ENCODE results near the gene ARHGEF37.

Gene ARHGEF37

GRCh38 chr5:149604321-149604720, 23.0 kb downstream of the ARHGEF37 start:
- DNase-seq (ENCODE audit: low read depth, low spot score), result no peak
- no peak overlapping the region for H3K4me3 ChIP-seq (ENCODE audit: low read depth, low read length)
- TF ChIP-seq CTCF (IDR thresholded peaks at IDR 0.05; ENCODE audit: low read depth, low read length), result no peak
- in situ Hi-C loops (cut with HindIII; ENCODE audit: low sequenced_read_pairs), result no loop called here

DNA sequence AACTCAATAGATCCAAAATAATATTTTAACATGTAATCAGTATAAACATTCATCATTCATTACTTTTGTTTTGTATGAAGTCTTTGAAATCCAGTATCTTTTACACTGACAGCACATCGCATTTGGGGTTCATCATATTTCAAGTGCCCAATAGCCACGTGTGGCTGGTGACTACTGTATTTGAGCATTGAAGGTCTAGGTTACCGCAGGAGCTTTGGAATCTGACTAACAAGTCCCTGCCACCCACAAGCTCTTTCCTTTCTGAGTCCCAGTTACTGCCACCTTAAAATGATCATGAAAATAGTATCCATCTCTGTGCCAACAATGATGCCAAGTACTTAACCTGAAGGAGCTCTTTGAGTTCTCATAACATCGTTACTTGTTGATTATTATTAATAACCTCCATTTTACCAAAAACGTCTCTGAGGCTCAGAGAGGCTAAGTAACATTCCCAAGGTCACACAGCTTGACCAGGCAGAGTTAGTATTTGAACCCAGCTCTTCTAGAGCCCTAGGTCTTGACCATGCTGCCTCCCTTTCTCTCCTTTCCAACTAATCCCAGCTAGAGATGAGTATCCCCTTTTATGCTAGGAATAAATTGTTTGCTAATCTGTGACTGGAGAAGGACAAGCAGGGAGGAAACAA, 24.2 kb downstream of the ARHGEF37 start:
- no peak for TF ChIP-seq CTCF (IDR thresholded peaks at IDR 0.05; ENCODE audit: low read depth, low read length)
- in situ Hi-C loops (cut with HindIII; ENCODE audit: low sequenced_read_pairs), result no loop called here
- no peak for DNase-seq (ENCODE audit: low read depth, low spot score)
- H3K4me3 ChIP-seq (ENCODE audit: low read depth, low read length), result no peak overlapping the region

DNA sequence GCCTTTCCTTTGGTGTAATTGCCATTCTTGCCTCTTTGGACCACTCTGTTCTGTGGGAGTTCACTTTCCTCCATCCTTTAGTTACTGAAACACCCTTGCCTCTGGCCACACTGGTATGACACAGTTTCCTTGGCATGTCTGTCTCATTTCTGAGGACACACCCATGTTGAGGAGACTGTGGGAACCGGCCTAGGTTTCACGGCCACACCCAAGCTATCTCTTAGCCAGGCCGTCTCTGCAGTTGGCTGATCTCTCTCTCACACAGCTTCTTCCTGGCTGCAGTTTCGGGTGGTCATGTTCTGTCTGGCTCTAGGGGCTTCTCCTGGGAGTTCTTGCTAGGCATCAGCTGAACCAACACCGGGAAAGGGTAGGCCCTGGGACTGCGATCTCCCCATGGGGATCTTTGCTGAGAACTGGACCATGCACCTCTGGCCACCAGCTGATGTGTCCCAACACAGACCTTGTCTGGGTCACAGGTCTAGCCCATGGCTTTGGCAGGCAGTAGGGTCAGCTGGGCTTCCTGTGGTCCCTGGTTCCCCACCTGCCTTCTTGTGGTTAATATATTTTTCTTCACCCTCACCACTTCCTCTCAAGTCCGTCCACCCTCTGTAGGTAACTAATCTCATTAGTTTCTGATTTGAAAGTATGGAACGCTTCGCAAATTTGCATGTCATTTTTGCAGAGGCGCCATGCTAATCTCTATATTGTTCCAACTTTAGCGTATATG, 24.9 kb downstream of the ARHGEF37 start:
- H3K4me3 ChIP-seq (ENCODE audit: low read depth, low read length), result no peak overlapping the region
- peak; percentile 75 for DNase-seq (ENCODE audit: low read depth, low spot score)
- in situ Hi-C loops (cut with HindIII; ENCODE audit: low sequenced_read_pairs), result no loop called here
- no peak for TF ChIP-seq CTCF (IDR thresholded peaks at IDR 0.05; ENCODE audit: low read depth, low read length)

- H3K4me3 ChIP-seq (ENCODE audit: low read depth, low read length), result no peak overlapping the region
- no peak for TF ChIP-seq CTCF (IDR thresholded peaks at IDR 0.05; ENCODE audit: low read depth, low read length)
- in situ Hi-C loops (cut with HindIII; ENCODE audit: low sequenced_read_pairs), result no loop called here
- DNase-seq (ENCODE audit: low read depth, low spot score), result no peak
These were observed 27.7 kb downstream of the ARHGEF37 start for GRCh38 chr5:149608936-149609545.

GRCh38 chr5:149609640-149610219, 28.4 kb downstream of the ARHGEF37 start:
- no peak for TF ChIP-seq CTCF (IDR thresholded peaks at IDR 0.05; ENCODE audit: low read depth, low read length)
- DNase-seq (ENCODE audit: low read depth, low spot score), result no peak
- in situ Hi-C loops (cut with HindIII; ENCODE audit: low sequenced_read_pairs), result no loop called here
- no peak overlapping the region for H3K4me3 ChIP-seq (ENCODE audit: low read depth, low read length)

DNA sequence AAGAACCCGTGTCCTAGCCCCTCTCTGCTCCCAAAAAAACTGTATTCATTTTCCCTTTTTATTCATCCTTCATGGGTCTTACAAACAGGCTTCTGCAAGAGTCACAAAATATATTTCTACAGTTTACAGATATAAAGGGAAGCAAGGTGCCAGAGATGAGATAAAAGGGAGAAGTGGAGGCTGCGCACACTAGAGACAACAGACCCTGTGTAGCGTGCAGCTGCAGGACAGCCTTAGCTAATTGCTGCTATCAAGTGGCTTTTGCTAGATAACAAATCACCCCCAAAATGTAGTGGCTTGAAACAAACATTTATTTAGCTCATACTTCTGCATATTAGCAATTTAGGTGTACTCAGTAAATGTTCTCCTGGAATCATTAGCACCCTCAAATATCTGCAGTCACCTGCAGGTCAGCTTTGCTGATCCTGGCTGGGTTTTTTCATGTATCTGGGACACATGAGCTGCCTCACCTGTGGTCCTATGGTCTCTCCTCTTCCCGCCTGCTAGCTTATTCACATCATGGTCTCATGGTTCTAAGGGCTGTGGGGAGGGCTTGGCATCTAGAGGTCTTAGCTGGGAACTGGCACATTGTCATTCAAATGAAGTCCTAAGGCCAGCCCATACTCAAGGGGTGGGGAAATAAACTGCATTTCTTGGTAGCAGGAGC, 29.4 kb downstream of the ARHGEF37 start:
- DNase-seq (ENCODE audit: low read depth, low spot score), result no peak
- no peak overlapping the region for H3K4me3 ChIP-seq (ENCODE audit: low read depth, low read length)
- TF ChIP-seq CTCF (IDR thresholded peaks at IDR 0.05; ENCODE audit: low read depth, low read length), result no peak
- in situ Hi-C loops (cut with HindIII; ENCODE audit: low sequenced_read_pairs), result no loop called here

Measured in astrocyte of the spinal cord (primary cell).